Posterior cingulate gyrus (tissue), 11 donors: ENCODE measurements around the gene SDHA.

Source experiments
- DNase-seq, 10 donors: peaks; one replicate each; pipeline versions ENCODE4 v3.0.0 to v3.0.0-alpha.2; 2020 to 2021; ENCODE audit warnings: mixed read lengths in 3 of 10
- intact Hi-C: fragments of 100-400 bp; cut with DNase I; formaldehyde crosslinking; loops from one replicate; pipeline ENCODE4 v1.15.1; 2023

The SDHA gene

GRCh38 chr5:185095-186070 lies 32.7 kb upstream of the SDHA start:
- peak in 3 of 10 donors; percentile 60 to 64 (median 62) for DNase-seq
- intact Hi-C loops = no loop called here

- intact Hi-C loops = no loop called here
- peak in 3 of 10 donors; percentile 61 to 77 (median 71) for DNase-seq
Observed at GRCh38 chr5:186091-187041, 31.8 kb upstream of the SDHA start.

GRCh38 chr5:187042-187431 lies 31.1 kb upstream of the SDHA start:
- intact Hi-C loops = no loop called here
- DNase-seq = peak in 1 of 10 donors; percentile 72

GRCh38 chr5:187617-188451 lies 30.3 kb upstream of the SDHA start:
- intact Hi-C loops = no loop called here
- DNase-seq = peak in 3 of 10 donors; percentile 64 to 77 (median 76)

GRCh38 chr5:188488-189481 lies 29.3 kb upstream of the SDHA start:
- intact Hi-C loops = no loop called here

GRCh38 chr5:189486-189885 lies 28.6 kb upstream of the SDHA start:
- DNase-seq = peak in 2 of 10 donors; percentile 49 to 70
- intact Hi-C loops = no loop called here

More at GRCh38 chr5:188488-189481, 29.3 kb upstream of the SDHA start:
- peak; percentile 67 to 97 (median 84) for DNase-seq

- DNase-seq = peak in 2 of 10 donors; percentile 60 to 75
- intact Hi-C loops = no loop called here
Observed at GRCh38 chr5:189976-190365, 28.1 kb upstream of the SDHA start.

- no peak for DNase-seq
- intact Hi-C loops = no loop called here
Observed at GRCh38 chr5:190366-191035, 27.6 kb upstream of the SDHA start.

GRCh38 chr5:191036-191948 lies 26.8 kb upstream of the SDHA start, which contains the start of gene LRRC14B:
TSS of gene LRRC14B (plus strand) at chr5:191495. CDS start at chr5:191539, 44 bp downstream.
- intact Hi-C loops = no loop called here
- peak in 9 of 10 donors; percentile 32 to 95 (median 56) for DNase-seq

GRCh38 chr5:191949-192690 lies 26.0 kb upstream of the SDHA start:
- intact Hi-C loops = no loop called here
- DNase-seq = peak in 1 of 10 donors; percentile 83

GRCh38 chr5:192691-192969 lies 25.5 kb upstream of the SDHA start:
- DNase-seq = no peak
- intact Hi-C loops = no loop called here

- DNase-seq = peak in 2 of 10 donors; percentile 77 to 78
- intact Hi-C loops = no loop called here
Observed at GRCh38 chr5:192970-193831, 24.9 kb upstream of the SDHA start.

GRCh38 chr5:194102-194501 lies 24.0 kb upstream of the SDHA start:
- peak in 2 of 10 donors; percentile 74 to 81 for DNase-seq
- intact Hi-C loops = no loop called here

GRCh38 chr5:194603-195209 lies 23.4 kb upstream of the SDHA start:
- intact Hi-C loops = no loop called here
- DNase-seq = peak in 2 of 10 donors; percentile 83
